ENCODE data around the gene PRKAR1B. TPM values are rescaled to one million over a fixed set of nuclear protein-coding genes. Genes with fewer than 3 reads are reported as not detected.

PRKAR1B gene
- total RNA-seq, 2 donors from 2014 or later, result 15.8 to 19.8 TPM

DNA sequence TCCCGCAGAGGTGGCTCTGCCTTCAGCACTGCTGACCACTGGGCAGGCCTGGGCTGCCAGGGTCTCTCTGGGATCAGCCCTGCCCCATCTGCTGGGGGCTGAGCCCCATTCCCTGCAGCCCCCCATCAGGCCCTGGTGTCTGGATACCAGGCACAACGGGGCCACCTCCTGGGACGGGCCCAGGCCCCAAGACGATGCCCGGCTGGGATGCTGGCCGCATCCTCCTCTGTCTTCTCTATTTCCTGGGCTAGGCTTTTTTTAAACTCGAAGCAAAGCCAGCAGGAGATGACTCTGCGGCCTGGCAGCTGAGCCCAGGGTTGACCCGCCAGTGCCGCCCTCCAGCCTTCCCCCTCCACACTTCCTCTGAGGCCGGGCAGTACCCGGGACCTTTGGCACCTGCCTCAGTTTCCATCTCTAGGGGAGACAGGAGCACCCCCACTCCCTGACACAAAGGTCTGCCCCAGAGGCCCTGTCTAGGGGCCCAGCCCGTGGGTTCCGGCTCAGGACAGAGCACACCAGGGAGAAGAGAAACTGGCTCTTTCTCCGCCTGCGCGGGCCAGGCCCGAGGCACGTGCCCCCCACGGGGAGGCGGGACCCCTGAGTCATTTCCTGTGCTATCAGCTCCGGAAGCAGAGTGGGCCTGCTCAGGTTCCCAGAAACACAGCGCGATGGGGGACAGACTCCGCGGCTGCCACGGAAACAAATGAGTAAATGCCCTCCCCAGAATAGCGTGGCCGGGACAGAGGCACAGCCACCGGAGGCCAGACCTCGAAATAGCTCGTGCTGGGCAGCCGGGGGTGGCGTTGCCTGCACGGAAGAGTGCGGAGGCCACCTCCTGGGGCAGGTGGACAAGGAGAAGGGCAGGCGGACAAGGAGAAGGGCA, 122.8 kb downstream of the PRKAR1B start:
- DNase-seq, result peak; percentile 92
- intact Hi-C loops (cut with DNase I), result no loop called here
- ATAC-seq, result peak; percentile 89 to 91

DNA sequence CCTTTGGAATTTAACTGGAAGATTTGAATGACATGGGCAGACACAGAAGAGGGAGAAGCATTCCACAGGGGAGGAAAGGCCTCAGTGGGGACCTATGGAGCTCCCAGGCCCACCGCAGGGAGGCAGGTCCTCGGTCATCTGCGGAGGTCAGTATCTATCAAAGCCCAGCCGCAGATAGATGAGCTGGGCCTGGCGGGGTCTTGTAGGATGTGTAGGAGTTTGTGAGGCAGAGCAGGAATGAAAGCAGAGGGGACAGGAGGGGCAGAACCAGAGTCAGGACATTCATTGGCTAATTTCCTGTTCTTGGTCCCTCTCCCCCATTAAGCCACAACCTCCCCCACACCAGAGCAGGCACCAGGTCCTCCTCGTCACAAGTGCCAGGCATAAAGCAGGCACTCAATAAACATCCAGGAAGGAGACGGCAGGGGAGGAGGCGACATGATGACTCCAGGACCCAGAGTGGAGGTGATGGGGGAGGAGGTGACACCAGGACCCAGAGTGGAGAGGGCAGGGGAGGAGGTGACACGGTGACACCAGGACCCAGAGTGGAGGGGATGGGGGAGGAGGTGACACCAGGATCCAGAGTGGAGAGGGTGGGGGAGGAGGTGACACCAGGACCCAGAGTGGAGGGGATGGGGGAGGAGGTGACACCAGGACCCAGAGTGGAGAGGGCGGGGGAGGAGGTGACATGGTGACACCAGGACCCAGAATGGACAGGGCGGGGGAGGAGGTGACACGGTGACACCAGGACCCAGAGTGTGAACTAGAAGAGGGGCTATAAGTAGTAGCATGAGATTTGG, 123.7 kb downstream of the PRKAR1B start:
- intact Hi-C loops (cut with DNase I), result no loop called here
- peak in 1 of 2 donors; percentile 4 for ATAC-seq

DNA sequence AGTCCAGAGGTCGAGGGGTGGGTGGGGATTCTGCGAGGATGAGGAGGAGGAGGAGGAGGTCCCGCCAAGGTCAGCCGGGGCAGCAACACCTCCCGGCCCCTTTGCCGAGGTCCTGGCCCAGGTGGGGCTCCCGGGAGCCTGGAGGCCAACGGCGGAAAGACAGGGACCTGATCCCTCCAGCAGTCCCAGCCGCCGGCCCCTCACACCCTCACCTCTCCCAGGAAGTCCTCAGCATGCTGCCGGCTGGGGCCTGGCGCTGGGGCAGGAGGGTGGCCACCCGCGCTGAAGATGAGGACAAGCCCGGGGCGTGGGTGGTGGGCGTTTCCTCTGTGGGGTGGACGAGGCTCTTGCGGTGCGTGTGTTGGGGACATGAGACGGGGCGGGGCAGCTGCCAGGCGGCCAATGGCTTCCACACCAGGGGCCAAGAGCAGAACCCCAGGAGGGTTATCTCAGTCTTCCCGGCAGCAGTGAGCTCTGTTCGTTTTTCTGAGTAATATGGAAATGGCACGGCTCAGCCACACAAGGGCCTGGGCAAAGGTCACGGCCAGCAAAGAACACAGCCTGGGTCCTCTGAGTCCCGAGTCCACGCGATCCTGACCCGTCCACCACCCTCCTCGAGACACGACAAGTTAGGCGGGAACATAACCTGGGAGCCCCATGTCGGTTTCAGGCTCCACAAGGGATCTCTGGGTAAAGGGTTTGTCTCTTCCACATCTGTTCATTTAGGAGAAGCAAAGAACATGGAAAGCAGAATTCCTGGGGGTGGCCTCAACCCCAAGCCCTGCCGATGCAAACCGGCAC, 124.5 kb downstream of the PRKAR1B start:
- peak; percentile 81 for DNase-seq
- intact Hi-C loops (cut with DNase I), result no loop called here
- ATAC-seq, result peak; percentile 4 to 6

More for the DNA sequence above, 123.7 kb downstream of the PRKAR1B start:
- no peak for DNase-seq

DNA sequence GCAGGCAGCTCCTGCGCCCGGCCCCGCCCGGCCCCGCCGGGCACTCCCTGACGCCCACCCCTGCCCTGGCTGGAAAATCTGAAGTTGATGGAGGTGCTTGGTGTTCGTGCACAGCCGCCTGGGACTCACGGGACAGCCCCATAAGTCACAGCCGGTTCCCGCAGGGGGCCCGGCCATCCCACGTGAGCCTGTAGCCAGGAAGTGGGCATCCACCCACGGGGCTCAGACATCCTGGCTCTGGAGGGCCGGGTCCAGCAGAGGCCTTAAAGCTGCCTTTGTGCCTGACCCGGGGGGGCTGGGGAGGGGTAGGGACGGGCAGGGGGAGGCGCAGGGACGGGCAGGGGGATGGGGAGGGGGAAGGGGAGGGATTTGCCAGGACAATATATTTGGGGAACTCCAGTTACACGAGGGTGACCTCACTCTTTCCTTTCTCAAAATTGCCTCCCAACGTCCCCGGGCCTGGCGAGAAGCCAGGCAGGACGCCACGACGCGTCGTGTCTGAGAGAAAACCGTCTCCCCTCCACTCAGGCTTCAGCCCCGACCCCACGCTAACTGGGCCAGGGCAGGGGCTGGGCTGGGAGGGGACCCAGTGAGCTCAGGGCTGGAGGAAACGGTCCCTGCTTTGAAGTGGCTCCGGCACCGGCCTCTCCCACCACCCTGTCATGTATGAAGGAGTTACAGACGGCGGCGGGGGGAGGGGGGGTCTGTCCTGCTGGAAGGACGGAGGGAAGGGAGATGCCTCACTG, 125.3 kb downstream of the PRKAR1B start:
- intact Hi-C loops (cut with DNase I), result no loop called here
- DNase-seq (peak; percentile 81), ATAC-seq (peak; percentile 28 to 30)

DNA sequence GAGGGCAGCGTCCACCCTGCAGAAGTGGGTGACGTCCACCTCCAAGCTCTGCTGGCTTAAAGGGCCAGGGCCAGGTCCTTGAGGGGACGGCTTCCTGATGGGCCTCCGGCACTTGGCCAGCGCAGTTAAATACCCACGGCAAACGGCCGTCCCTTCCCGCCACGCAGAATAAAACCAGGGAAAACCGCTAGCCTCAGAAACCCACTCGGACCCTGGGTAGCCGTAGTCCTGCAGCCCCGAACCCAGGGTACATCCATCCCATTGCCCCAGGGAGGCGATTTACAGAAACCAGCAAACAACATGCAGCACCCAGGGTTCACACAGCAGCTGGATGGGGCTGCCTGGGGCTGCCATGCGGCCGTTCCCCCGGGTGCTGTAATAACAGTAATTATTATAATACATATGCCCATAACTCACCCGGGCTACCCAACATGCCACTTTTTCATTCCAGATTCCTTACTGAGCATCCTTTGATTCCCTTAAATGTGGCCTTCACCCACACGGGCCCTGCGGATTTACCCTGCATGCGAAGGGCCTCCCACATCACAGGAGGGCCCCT, 126.0 kb downstream of the PRKAR1B start:
- intact Hi-C loops (cut with DNase I), result no loop called here
- ATAC-seq (no peak), DNase-seq (no peak)

DNA sequence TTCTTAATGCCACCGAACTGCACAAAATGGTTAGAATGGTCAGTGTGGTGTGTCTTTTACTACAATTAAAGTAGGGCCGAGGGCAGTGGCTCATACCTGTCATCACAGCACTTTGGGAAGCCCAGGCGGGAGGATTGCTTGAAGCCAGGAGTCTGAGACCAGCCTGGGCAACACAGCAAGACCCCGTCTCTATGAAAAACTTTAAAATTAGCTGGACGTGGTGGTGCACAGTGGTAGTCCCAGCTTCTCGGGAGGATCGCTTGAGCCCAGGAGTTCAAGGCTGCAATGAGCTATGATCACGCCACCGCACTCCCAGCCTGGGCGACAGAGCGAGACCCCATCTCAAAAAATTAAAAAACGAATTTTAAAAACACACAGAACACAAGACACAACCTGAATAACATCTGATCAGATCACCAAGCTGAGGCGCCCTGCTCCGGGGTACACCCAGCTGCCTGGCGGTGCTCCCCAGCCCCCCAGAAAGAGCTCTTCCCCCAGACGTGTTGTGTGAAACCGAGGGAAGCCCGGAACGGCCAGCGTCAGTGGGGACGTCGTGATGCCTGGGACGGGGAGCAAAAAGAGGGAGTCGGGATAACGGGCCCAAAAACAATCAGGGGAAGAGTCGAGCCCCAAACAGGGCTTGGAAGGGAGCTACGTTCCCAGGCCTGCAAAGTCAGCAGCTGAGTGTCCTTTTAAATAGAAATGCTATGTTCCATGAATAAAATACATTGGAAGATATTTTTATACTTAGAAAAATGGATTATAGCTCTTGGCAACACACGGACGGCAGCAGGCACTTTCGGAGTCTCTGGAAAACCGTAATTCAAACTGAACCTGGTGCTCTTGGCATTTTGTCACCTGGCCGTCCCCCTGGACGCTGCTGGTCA, 126.7 kb downstream of the PRKAR1B start:
- no peak for DNase-seq
- intact Hi-C loops (cut with DNase I), result no loop called here
- ATAC-seq, result no peak

DNA sequence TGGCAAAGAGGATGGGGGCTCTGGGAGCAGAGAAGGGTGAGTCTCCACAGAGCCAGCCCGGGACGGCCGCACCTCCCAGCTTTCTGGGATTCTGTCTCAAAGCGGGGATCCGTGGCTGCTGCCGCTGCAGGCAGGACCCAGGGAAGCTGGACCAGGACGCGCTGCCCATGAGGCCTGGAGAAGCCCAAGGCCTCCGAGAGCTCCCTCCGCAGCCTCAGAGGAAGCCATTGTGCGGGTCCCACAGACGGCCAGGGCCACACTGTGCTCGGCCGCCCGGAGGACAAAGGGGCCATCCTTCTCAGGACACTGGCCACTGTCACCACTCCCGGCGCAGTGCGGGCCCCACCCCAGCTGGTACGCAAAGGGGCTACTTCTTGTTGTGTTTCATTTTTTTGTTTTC, 128.2 kb downstream of the PRKAR1B start:
- DNase-seq (no peak), ATAC-seq (no peak)
- intact Hi-C loops (cut with DNase I), result no loop called here

DNA sequence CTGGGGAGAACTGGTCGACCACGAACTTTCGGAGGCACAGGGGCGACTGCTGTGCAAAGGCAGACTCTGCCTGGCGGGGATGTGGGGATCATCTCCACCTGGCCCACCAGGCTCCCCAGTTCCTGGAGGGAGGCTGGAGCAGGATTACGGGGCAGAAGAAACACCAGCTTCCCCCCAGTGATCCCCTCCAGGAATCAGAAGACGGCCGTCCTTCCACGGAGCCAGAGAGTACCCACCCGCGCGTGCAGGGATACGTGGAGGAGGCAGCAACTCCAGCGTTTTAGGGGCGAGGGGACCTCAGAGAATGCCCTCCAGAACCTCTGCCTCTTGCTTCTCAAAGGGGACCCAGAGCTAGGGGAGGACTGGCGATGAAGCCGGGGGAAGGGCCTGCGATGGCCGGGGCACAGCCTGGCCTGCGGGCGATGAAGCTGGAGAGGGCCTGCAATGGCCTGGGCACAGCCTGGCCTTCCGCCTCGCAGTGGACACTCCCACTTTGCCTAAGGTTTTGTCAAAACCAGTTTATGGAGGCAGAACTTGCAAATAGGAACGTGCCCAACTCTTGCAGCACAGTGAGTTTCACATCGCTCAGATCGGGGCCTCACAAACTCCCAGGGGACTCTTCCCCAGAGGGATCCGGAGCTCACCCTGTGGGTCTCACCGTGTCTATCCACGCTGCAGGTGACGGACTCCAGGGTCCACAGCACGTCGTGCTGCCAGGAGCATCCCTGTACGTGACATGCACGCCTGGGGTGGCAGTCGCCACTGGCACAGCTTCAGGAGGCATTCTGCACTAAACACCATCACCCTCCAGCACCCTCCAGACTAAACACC, 129.5 kb downstream of the PRKAR1B start:
- intact Hi-C loops (cut with DNase I), result no loop called here
- ATAC-seq (no peak), DNase-seq (no peak)

DNA sequence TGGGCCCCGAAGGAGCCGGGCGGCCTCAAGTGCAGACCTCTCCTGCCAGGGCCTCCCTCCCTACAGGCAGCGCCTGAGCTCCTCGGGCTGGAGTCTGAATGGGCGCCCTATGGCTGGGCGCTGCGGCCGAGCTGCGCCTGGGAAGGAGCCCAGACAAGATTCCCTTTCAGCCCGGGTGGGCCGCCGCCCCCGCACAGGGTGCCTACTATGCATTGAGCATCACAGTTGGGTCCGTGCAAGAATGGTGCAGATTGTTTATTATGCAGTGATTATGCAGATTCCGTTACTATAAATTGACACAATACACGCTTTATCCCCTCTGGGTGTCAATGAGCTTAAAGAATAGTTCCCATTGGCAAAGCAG, 130.3 kb downstream of the PRKAR1B start:
- DNase-seq (no peak), ATAC-seq (no peak)
- intact Hi-C loops (cut with DNase I), result no loop called here

DNA sequence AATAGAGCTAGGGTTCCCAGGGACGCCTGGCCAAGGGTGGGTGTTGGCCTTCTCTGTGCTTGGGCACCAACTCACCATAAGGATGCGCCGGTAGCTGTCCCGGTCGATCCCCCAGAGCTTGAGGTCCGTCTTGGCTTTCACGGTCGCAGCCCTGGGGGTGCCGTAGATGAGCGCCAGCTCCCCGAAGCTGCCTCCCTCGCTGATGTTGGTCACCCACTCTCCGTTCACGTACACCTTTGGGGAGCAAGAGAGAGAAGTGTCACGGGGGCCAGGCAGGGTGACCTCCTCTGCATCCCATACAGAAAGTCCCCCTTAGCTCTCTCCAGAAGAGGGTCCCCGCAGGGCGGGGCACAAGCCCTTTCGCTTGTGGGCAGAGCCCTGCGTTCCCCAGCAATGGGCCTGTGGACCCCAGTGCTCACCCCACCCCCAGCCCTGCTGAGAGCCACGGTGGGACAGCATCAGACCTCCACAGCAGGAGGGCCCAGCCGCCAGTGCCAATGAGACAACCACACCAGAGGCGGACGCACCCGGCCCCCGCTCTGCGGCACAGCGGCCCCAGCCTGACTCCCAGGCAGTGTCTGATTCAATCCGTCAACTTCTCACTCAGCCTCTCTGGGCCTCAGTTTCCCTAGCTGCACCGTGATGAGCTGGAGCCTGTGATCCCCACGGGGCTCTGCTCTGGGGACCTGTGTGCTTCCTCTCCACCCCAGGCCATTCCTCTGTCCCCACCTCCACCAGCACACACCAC, 130.8 kb downstream of the PRKAR1B start:
- ATAC-seq (no peak), DNase-seq (no peak)
- intact Hi-C loops (cut with DNase I), result no loop called here

DNA sequence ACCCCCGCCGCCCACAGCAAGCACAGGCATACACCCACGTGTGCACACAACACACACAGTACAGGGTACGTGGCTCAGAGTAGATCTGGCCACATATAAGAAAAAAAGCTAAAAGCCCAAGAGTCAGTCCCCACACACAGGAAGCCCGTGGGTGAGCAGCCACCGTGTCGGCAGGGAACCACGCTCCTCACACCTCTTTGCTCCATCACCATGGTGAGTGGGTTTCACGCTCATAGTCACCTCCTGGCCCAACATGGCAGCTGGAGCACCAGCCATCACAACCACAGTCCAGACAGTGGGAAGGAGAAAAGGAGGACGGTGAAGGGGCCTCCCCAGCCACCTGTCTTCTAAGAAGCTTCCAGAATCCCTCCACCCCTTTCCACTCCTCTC, 131.5 kb downstream of the PRKAR1B start:
- ATAC-seq (no peak), DNase-seq (no peak)
- intact Hi-C loops (cut with DNase I), result no loop called here

DNA sequence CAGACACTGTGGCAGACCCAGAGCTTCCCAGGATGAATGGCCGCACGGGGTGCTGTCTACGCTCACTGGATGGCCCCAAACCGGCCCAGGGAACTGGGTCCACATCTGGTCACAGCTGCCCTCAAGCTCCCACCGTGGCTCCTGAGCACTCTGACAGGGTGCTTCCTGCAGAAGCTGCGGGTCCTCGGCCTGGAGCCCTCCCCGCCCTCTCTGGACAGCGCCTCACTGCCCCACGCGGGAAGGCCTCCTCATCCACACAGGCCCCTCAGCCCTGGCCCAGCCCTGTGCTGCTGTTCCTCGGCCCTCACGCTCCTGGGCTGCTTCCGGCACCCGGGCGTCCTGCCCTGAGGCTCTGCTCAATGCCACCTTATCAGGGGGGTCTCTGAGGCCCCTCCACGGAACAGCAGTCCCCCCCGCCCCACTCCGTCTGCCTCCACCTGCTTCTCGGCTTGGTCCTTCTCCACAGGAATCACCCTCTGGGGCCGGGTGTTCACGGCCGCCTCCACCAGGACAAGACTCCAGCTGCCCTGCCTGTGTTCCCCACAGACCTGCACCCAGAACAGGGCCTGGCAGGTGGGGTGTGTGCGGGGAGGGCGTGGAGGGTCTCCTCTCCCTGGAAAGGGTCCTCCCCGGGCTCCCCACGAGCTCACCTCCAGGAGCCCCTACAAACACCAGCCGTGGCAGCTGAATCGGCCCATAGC, 132.0 kb downstream of the PRKAR1B start:
- DNase-seq (no peak), ATAC-seq (no peak)
- intact Hi-C loops (cut with DNase I), result no loop called here

DNA sequence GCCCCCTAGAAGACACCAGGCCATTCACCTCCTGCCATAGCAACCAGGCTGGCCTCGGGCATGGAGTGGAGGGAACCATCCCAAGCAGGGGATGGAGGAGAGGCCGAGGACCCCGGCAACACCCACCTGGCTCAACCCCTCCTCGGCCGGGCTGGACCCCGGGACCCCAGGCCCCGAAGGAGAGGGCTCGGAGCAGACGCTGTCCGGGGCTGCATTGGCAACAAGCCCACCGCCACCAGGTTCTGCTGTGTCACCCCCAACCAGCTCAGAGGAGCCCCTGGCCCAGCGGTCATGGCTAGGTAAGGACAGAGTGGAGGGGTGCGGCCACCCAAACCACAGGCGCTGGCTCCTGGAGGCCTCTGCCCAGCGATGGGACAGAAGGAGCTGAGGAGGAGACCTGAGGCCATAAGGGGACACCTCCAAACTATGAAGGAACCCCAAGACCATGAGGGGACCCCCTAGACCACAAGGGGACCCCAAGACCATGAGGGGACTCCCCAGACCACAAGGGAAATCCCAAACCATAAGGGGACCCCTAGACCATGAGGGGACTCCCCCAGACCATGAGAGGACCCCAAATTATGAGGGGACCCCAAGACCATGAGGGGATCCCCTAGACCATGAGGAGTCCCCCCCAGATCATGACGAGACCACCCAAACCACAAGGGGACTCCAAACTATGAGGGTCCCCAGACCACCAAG, 132.7 kb downstream of the PRKAR1B start:
- ATAC-seq (no peak), DNase-seq (peak; percentile 15)
- intact Hi-C loops (cut with DNase I), result no loop called here

DNA sequence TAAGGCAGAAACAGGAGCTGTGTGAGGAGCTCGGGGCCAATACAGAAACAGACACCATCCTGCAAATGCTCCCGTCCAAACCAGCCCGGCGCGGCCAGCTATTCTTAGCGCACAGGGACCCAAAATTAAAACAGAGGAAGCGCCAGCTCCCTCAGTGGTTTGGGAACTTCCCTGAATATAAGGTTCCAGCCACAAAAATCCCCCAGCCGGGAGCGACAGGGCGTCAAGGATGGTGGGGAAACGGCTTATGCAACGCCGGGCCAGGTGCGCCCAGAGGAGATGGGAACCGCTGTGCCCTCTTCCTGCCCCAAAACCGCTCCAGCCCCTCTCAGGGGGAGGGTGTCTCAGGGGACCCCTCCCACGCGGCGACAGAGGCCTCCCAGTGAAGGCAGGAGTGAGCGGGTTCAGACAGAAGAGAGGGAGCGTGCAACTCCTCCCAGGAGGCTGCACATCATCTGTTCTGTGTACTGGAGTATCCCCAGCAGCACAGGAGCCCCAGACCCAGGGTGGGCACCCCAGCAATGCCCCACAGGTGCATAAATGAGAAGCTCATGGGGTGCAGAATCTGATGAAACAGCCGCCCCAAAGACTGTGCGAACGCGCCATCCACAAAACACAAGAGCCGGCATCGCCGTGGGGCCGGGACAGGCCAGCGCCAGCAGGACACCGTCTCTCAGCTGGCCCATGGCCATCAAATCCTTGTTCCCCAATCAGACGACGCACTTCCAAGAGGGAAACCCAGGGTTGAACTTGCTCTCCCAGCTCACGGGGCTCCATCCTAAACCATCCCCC, 133.6 kb downstream of the PRKAR1B start:
- DNase-seq, result peak; percentile 21
- intact Hi-C loops (cut with DNase I), result no loop called here
- no peak for ATAC-seq

Data from left cardiac atrium (tissue), 4 donors.